Measurements from ENCODE around the gene SART3. TPM values are rescaled to one million over a fixed set of nuclear protein-coding genes. Genes with fewer than 3 reads are reported as not detected.
"Not testable (repeated sequence)": the region's sequence is repeated elsewhere in the genome, so short reads cannot be mapped to it uniquely, and the experiment has no call there.

Gene SART3
- total and polyA plus RNA-seq, 4 experiments from 2014 or later, result 25.9 to 112 (median 76.7) TPM

DNA sequence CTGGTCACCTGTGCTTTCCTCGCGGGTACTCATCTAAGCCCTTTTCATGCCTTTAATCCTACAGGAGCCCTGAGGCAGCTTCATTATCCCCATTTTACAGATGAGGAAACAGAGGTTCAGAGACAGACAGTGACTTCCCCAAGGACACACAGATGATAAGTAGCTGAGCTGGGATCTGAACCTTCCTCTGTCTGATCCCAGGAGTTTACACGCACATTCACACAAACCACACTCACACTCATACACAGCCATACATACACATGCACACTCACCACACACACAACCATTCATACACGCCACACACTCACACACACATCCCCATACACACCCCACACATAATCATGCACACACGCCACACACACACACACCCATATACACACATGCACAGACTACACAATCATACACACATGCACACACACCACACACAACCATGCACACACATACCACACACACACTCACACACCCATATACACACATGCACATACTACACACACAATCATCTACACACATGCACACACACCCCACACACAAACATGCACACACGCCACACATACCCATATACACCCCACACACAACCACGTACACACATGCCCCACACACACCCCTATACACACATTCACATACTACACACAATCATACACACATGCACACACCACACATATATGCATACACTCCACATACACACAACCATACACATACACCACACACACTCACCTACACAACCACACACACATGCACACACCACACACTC lies 34.2 kb upstream of the SART3 start:
- Histone ChIP-seq H3K4me1 (ENCODE audit: insufficient read depth, low read length) (no peaks in the 10 kb centered on the region), H3K4me3 (ENCODE audit: low read length in 2 of 2) (no peak overlapping the region), H3K36me3 (ENCODE audit: insufficient read depth, low read length) (no peaks in the 10 kb centered on the region), H3K9me3 (ENCODE audit: control insufficient read depth in 1 of 2, low read length in 2 of 2) (no peaks in the 10 kb centered on the region), H3K27ac (ENCODE audit: low read depth, low read length) (no peak overlapping the region), H3K27me3 (ENCODE audit: insufficient read depth, low read length) (no peaks in the 10 kb centered on the region)
- ChIA-PET POLR2A (ENCODE audit: partially characterized antibody) (no interaction called here), CTCF (ENCODE audit: partially characterized antibody) (interaction anchor here (1.5 kb wide), 1 partner anchor 23 kb away, joined by 4 read pairs; no protein-coding TSS in a partner anchor)
- Mint-ChIP-seq H3K27ac (no peak overlapping the region), H3K4me3 (no peak overlapping the region), H3K36me3 (no peaks in the 10 kb centered on the region), H3K4me1 (no peaks in the 10 kb centered on the region), H3K27me3 (no peaks in the 10 kb centered on the region), H3K9me3 (no peaks in the 10 kb centered on the region)
- intact Hi-C loops (cut with micrococcal nuclease), result no loop called here
- no peak for DNase-seq

DNA sequence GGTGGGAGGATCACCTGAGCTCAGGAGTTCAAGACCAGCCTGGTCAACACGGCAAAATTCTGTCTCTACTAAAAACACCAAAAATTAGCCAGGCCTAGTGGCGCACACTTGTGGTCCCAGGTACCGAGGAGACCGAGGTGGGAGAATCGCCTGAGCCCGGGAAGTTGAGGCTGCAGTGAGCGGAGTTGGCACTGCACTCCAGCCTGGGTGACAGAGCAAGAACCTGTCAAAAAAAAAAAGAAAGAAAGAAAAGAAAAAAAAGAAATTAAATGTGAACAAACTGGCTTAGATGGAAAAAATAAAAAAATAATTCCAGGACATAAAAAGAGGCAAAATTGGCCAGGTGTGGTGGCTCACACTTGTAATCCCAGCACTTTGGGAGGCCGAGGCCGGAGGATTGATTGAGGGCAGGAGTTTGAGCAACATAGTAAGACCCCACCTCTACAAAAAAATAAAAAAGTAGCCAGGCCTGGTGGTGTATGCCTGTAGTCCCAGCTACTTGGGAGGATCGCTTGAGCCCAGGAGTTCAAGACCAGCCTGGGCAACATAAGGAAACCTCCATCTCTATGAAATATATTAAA lies 33.4 kb upstream of the SART3 start:
- Histone ChIP-seq H3K4me3 (ENCODE audit: low read length in 2 of 2) (no peak overlapping the region), H3K27me3 (ENCODE audit: insufficient read depth, low read length) (no peaks in the 10 kb centered on the region), H3K27ac (ENCODE audit: low read depth, low read length) (no peak overlapping the region), H3K9me3 (ENCODE audit: control insufficient read depth in 1 of 2, low read length in 2 of 2) (no peaks in the 10 kb centered on the region), H3K4me1 (ENCODE audit: insufficient read depth, low read length) (no peaks in the 10 kb centered on the region), H3K36me3 (ENCODE audit: insufficient read depth, low read length) (no peaks in the 10 kb centered on the region)
- Mint-ChIP-seq H3K27ac (no peak overlapping the region), H3K9me3 (no peaks in the 10 kb centered on the region), H3K4me1 (no peaks in the 10 kb centered on the region), H3K27me3 (no peaks in the 10 kb centered on the region), H3K36me3 (no peaks in the 10 kb centered on the region), H3K4me3 (no peak overlapping the region)
- DNase-seq, result no peak
- ChIA-PET CTCF (ENCODE audit: partially characterized antibody) (interaction anchor here (1.5 to 1.9 kb wide), 2 partner anchors 23 kb away, joined by 4 to 6 read pairs; no protein-coding TSS in a partner anchor), POLR2A (ENCODE audit: partially characterized antibody) (no interaction called here)
- intact Hi-C loops (cut with micrococcal nuclease), result no loop called here

DNA sequence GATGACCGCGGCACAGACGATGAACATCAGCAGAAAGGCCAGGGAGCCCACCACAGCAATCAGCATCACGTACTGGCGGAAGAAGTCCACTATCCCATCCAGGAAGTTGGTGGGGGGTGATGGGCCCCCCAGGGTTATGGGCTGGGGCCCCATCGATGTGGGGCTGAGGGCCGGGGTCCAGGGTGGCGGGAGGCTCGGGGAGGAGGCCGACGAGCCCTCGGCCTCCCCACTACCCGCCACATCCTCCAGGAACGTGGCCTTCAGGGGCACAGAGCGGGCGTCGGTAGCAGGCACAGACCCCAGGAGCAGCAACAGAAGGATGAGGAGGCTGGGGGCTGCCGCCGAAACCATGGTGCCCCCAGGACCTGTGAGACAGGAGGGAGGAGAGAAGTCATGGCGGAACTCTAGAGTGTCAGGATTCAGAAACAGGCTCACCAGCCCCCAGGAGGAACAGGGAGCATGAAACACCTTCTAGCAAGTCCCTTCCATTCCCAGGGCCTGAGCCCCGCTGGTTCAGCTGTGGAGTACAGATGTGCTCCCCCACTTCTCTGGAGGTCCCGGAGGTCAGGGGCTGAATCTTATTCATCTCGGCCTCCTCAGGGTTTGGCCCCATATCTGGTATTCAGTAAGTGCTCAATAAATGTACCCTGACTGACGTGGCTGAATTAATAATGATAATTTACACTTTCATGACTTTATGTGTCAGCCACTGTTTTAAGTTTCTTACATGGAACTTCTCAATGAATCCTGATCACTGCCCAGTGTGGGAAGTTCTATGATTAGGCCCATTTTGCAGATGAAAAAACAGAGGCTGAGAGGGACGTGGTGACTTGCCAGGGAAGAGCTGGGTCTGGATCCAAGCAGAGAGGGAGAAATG lies 31.3 kb upstream of the SART3 start:
- H3K36me3 ChIP-seq (ENCODE audit: insufficient read depth, low read length), result no peaks in the 10 kb centered on the region
- intact Hi-C loops (cut with micrococcal nuclease), result no loop called here
- Mint-ChIP-seq H3K36me3 (no peaks in the 10 kb centered on the region), H3K4me1 (no peaks in the 10 kb centered on the region), H3K4me3 (no peak overlapping the region), H3K27me3 (no peaks in the 10 kb centered on the region), H3K27ac (no peak overlapping the region), H3K9me3 (no peaks in the 10 kb centered on the region)
- ChIA-PET POLR2A (ENCODE audit: partially characterized antibody) (interaction anchor here (0.6 kb wide), 1 partner anchor 18 kb away, joined by 3 read pairs; no protein-coding TSS in a partner anchor), CTCF (ENCODE audit: partially characterized antibody) (interaction anchor here (1.9 kb wide), 1 partner anchor 26 kb away, joined by 6 read pairs; no protein-coding TSS in a partner anchor)
- H3K4me3 ChIP-seq (ENCODE audit: low read length in 2 of 2), result no peak overlapping the region
- DNase-seq, result no peak
- H3K4me1 ChIP-seq (ENCODE audit: insufficient read depth, low read length), result no peaks in the 10 kb centered on the region
- H3K27me3 ChIP-seq (ENCODE audit: insufficient read depth, low read length), result no peaks in the 10 kb centered on the region
- no peak overlapping the region for H3K27ac ChIP-seq (ENCODE audit: low read depth, low read length)
- no peaks in the 10 kb centered on the region for H3K9me3 ChIP-seq (ENCODE audit: control insufficient read depth in 1 of 2, low read length in 2 of 2)

DNA sequence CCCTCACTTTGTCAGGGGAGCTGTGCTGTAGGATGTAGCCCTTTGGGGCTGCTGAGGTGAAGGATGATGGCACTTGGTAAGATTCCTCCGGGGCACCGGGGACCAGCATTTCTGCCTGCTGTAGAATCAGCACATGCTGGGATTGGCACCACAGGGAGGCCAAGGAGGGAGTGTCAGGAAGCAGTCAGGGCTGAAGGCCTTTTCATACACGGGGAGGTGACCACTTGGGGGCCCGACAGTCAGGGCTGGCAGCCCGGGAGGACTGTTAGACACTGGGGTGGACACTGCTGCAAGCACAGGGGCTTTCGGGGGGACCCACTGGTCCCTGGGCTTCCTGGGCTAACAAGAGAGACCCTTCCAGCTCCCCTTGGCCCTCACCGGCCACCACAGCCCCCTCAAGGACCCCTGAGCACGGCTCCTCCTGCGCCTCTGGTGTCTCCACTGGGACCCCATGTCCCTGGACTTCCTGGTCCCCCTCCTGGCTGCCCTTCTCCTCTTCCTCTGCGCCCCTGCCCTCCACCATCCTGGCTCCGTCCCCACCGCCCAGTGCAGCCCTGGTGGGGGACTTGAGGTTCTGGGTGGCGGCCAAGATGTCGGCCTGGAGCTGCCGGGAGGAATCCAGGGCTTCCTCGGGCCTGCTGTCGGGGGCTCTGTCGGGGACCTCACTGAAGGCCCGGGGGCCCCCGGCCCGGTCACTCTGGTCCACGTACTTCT lies 30.5 kb upstream of the SART3 start:
- Histone ChIP-seq H3K27ac (ENCODE audit: low read depth, low read length) (no peak overlapping the region), H3K36me3 (ENCODE audit: insufficient read depth, low read length) (no peaks in the 10 kb centered on the region), H3K9me3 (ENCODE audit: control insufficient read depth in 1 of 2, low read length in 2 of 2) (no peaks in the 10 kb centered on the region), H3K4me1 (ENCODE audit: insufficient read depth, low read length) (no peaks in the 10 kb centered on the region), H3K27me3 (ENCODE audit: insufficient read depth, low read length) (no peaks in the 10 kb centered on the region), H3K4me3 (ENCODE audit: low read length in 2 of 2) (no peak overlapping the region)
- ChIA-PET CTCF (ENCODE audit: partially characterized antibody) (no interaction called here), POLR2A (ENCODE audit: partially characterized antibody) (interaction anchor here (0.6 kb wide), 1 partner anchor 17 kb away, joined by 3 read pairs; no protein-coding TSS in a partner anchor)
- Mint-ChIP-seq H3K27me3 (no peaks in the 10 kb centered on the region), H3K4me1 (no peaks in the 10 kb centered on the region), H3K27ac (no peak overlapping the region), H3K36me3 (no peaks in the 10 kb centered on the region), H3K4me3 (no peak overlapping the region), H3K9me3 (no peaks in the 10 kb centered on the region)
- intact Hi-C loops (cut with micrococcal nuclease), result no loop called here
- DNase-seq, result no peak

DNA sequence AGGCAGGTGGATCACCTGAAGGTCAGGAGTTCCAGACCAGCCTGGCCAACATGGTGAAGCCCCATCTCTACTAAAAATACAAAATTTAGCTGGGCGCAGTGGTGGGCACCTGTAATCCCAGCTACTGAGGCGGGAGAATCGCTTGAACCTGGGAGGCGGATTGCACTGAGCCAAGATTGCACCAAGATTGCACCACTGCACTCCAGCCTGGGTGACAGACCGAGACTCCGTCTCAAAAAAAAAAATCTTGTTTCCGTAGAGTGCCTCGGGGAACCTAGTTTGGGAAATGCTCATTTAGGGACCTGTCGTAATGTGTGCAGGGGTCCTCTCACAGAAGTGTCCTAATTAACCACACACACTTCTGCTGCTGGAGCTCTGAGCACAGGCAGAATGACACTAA lies 29.5 kb upstream of the SART3 start:
- H3K27ac Mint-ChIP-seq; H3K27me3 ChIP-seq (ENCODE audit: insufficient read depth, low read length); H3K36me3 ChIP-seq (ENCODE audit: insufficient read depth, low read length); H3K4me3 ChIP-seq (ENCODE audit: low read length in 2 of 2); H3K9me3 ChIP-seq (ENCODE audit: control insufficient read depth in 1 of 2, low read length in 2 of 2); CTCF ChIA-PET (ENCODE audit: partially characterized antibody); H3K27ac ChIP-seq (ENCODE audit: low read depth, low read length); H3K4me1 ChIP-seq (ENCODE audit: insufficient read depth, low read length); DNase-seq; H3K27me3 Mint-ChIP-seq; POLR2A ChIA-PET (ENCODE audit: partially characterized antibody); H3K4me1 Mint-ChIP-seq; H3K9me3 Mint-ChIP-seq; intact Hi-C loops (cut with micrococcal nuclease); H3K36me3 Mint-ChIP-seq; H3K4me3 Mint-ChIP-seq: not testable (repeated sequence)

DNA sequence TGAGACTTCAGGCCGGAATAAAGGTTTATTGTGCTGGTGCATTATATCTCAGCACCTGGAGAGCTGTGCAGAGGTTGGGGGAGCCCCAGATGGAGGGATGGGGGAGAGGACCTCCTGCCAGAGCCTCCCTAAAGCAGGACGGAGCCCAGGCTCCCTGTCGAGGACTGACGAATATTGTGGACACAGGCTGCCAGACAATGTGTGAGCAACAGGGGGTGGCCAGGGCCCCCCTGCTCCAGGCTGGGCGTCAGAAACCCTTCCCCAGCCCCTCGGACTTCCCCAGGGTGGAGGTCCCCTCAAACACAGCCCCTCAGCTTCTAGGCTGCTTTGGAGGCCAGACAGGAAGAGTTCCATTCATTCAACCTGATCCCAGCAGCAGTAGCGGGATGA lies 28.9 kb upstream of the SART3 start:
- Mint-ChIP-seq H3K9me3 (no peaks in the 10 kb centered on the region), H3K27ac (peak overlapping the region in 1 of 7 donors; percentile 69), H3K36me3 (no peaks in the 10 kb centered on the region), H3K4me1 (no peaks in the 10 kb centered on the region), H3K27me3 (no peaks in the 10 kb centered on the region), H3K4me3 (no peak overlapping the region)
- Histone ChIP-seq H3K4me1 (ENCODE audit: insufficient read depth, low read length) (no peaks in the 10 kb centered on the region), H3K27ac (ENCODE audit: low read depth, low read length) (no peak overlapping the region), H3K4me3 (ENCODE audit: low read length in 2 of 2) (no peak overlapping the region), H3K36me3 (ENCODE audit: insufficient read depth, low read length) (no peaks in the 10 kb centered on the region), H3K9me3 (ENCODE audit: control insufficient read depth in 1 of 2, low read length in 2 of 2) (no peaks in the 10 kb centered on the region), H3K27me3 (ENCODE audit: insufficient read depth, low read length) (no peaks in the 10 kb centered on the region)
- no peak for DNase-seq
- CTCF ChIA-PET (ENCODE audit: partially characterized antibody), result no interaction called here
- POLR2A ChIA-PET (ENCODE audit: partially characterized antibody), result no interaction called here
- intact Hi-C loops (cut with micrococcal nuclease), result no loop called here

Measured in CD4-positive, alpha-beta memory T cell (primary cell).